Ascending aorta (tissue), 2 donors: ENCODE data around the gene NASP. TPM values are rescaled to one million over a fixed set of nuclear protein-coding genes. Genes with fewer than 3 reads are reported as not detected.

Experiments
- DNase-seq, 2 donors: peaks; one replicate each; pipeline ENCODE4 v3.0.0-alpha.2; 2019; ENCODE audit warnings: low spot score in 2 of 2
- H3K27ac ChIP-seq, 2 donors: fragments of 200-600 bp; sonication (generic); one replicate each; pipeline ENCODE4 v1.5.1; 2016 to 2017; ENCODE audit warnings: mild to moderate bottlenecking in 1 of 2
- H3K27me3 ChIP-seq: fragments of 200-600 bp; sonication (generic); one replicate; pipeline ENCODE4 v1.5.1; 2017
- H3K36me3 ChIP-seq, 2 donors: fragments of 200-600 bp; sonication (generic); one replicate each; pipeline ENCODE4 v1.5.1; 2016
- H3K4me1 ChIP-seq, 2 donors: fragments of 200-600 bp; sonication (generic); one replicate each; pipeline ENCODE4 v1.5.1; 2016 to 2017; ENCODE audit warnings: mild to moderate bottlenecking in 1 of 2
- H3K4me3 ChIP-seq, 2 donors: fragments of 200-600 bp; sonication (generic); one replicate each; pipeline ENCODE4 v1.5.1; 2016 to 2017; ENCODE audit warnings: mild to moderate bottlenecking in 1 of 2
- H3K9me3 ChIP-seq, 2 donors: fragments of 200-600 bp; sonication (generic); one replicate each; pipeline ENCODE4 v1.5.1; 2016
- intact Hi-C: fragments of 100-400 bp; cut with DNase I; formaldehyde crosslinking; loops from one replicate; pipeline ENCODE4 v1.15.1; 2023
- total RNA-seq: library from RNA; depleted of rRNA; stranded (reverse); fragments of >200 nt; gene quantifications from one replicate; pipeline ENCODE4 v1.1.0, GENCODE V29; 2016
- TF ChIP-seq, protein P1 (sequence below), 3 experiments: fragments of 200-600 bp in 2 of 3; fragments of 450-650 bp in 1 of 3; sonication (generic) in 2 of 3; IDR thresholded peaks; one replicate each; pipeline ENCODE4 v1.5.1; 2016 to 2019; ENCODE audit warnings: antibody characterized with exemption in 3 of 3, mild to moderate bottlenecking in 1 of 3, moderate library complexity in 1 of 3

The NASP gene, protein sequence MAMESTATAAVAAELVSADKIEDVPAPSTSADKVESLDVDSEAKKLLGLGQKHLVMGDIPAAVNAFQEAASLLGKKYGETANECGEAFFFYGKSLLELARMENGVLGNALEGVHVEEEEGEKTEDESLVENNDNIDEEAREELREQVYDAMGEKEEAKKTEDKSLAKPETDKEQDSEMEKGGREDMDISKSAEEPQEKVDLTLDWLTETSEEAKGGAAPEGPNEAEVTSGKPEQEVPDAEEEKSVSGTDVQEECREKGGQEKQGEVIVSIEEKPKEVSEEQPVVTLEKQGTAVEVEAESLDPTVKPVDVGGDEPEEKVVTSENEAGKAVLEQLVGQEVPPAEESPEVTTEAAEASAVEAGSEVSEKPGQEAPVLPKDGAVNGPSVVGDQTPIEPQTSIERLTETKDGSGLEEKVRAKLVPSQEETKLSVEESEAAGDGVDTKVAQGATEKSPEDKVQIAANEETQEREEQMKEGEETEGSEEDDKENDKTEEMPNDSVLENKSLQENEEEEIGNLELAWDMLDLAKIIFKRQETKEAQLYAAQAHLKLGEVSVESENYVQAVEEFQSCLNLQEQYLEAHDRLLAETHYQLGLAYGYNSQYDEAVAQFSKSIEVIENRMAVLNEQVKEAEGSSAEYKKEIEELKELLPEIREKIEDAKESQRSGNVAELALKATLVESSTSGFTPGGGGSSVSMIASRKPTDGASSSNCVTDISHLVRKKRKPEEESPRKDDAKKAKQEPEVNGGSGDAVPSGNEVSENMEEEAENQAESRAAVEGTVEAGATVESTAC
- 49.1 TPM for total RNA-seq

DNA sequence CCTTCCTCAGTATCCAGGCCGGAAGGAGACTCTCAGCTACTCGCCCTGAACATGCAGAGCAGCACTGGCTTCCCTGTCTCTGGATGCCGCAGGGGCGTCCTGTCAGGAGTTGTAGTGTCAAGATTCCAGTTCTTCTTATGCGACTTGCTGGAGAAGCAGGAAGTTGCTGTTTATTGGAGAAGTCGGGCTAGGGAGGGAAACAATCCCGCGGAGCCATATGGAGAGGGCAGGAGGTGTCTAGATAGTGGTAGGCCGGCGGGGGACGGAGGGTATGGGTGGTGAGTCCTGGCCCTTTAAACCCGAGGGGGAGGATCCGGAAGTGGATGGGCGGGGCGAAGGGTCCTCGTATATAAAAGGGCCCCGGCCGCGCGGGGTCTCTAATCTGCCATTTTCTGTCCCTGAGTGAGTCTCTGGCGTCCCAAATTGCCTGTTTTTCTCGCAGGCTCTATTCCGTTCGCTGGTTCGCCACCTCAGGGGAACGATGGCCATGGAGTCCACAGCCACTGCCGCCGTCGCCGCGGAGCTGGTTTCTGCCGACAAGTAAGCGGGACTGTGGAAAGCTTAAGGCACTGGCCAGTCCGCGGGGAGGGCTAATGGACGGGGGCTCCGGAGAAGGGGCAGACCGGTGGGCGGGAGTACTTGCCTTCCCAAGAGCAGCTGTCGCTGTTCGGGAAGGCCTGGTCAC is at the start of gene NASP:
NASP (plus strand) TSS at position 376 of the 685 bp plus-strand sequence; CDS start at position 482, 106 bp downstream.
- Histone ChIP-seq H3K27ac (peak within 1 kb of the TSS; percentile 89 to 90), H3K4me1 (peaks cover 0 to 14% of the 10 kb centered on the region in 2 donors), H3K9me3 (no peaks in the 10 kb centered on the region), H3K36me3 (no peaks in the 10 kb centered on the region), H3K27me3 (no peaks in the 10 kb centered on the region), H3K4me3 (peak within 1 kb of the TSS; percentile 84 to 89)
- intact Hi-C loops: loop anchor here (1.0 to 5.0 kb wide), 3 partner anchors 102 to 852 kb away; partner anchors contain the start of genes GPBP1L1, IPP and RNU5D-1
- DNase-seq: peak; percentile 62 to 94
- TF ChIP-seq, protein P1, sequence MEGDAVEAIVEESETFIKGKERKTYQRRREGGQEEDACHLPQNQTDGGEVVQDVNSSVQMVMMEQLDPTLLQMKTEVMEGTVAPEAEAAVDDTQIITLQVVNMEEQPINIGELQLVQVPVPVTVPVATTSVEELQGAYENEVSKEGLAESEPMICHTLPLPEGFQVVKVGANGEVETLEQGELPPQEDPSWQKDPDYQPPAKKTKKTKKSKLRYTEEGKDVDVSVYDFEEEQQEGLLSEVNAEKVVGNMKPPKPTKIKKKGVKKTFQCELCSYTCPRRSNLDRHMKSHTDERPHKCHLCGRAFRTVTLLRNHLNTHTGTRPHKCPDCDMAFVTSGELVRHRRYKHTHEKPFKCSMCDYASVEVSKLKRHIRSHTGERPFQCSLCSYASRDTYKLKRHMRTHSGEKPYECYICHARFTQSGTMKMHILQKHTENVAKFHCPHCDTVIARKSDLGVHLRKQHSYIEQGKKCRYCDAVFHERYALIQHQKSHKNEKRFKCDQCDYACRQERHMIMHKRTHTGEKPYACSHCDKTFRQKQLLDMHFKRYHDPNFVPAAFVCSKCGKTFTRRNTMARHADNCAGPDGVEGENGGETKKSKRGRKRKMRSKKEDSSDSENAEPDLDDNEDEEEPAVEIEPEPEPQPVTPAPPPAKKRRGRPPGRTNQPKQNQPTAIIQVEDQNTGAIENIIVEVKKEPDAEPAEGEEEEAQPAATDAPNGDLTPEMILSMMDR (IDR thresholded peaks at IDR 0.05): no peak

DNA sequence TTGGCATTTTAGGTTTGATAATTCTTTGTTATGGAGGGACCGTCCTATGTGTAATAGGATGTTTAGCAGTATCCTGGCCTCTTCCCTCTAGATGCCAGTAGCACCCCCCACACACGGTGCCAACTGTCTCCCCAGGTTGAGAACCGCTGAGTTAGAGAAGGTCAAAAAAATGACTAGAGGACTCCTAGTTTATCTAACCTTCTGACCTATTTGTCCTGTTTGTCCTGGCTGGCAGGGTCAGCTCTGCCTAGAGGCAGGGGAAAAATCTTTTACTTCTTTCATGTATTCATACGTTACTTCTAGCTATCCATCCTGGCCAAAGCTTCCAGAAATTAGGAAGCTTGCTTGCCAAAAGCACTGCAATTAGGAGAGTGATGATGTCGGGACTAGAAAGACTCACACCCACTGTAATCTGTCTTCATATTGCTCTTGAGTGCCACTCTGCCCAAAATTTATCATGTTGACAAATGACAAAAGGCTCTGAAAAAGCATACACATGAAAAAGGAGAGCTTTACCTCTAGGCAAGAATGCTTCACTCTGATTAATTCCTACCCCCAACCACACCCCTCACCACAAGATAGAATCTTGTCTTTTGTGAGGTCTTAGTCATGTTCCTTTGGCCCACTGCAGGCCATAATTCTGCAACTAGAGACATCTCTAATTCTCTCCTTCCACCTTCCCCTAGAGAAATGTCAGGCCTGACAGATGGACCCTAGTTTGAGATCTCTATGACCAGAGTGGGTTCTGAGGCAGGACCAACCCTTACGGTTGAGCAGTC is 47.7 kb upstream of the NASP start:
- TF ChIP-seq, protein P1 (IDR thresholded peaks at IDR 0.05): no peak
- no peak for DNase-seq

DNA sequence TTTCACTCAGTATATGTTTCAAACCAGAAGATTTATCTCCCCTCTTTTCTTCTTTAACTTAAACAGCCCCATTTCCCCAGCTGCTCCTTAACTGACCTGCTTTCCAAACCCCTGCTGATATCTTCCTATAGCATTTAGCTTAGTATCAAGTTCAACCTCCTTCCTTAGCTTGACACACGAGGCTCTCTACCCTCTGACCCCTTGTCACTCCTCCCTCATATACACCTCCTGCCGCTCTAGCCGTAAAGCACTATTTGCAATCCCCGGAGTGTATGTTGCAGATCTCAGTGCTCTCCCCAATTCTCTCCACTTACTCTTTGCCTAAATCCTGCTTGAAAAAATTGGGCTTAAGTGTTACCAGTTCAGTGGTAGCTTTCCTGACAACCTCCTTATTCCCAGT is 47.0 kb upstream of the NASP start:
- H3K27ac ChIP-seq: no peak overlapping the region
- H3K4me1 ChIP-seq: no peaks in the 10 kb centered on the region
- H3K36me3 ChIP-seq: no peaks in the 10 kb centered on the region
- H3K9me3 ChIP-seq: no peaks in the 10 kb centered on the region
- H3K27me3 ChIP-seq: no peaks in the 10 kb centered on the region
- TF ChIP-seq, protein P1 (IDR thresholded peaks at IDR 0.05): no peak
- no peak for DNase-seq
- intact Hi-C loops: no loop called here
- no peak overlapping the region for H3K4me3 ChIP-seq

More for the DNA sequence above, 47.7 kb upstream of the NASP start:
- intact Hi-C loops: no loop called here
- Histone ChIP-seq H3K9me3 (no peaks in the 10 kb centered on the region), H3K27me3 (no peaks in the 10 kb centered on the region), H3K4me1 (no peaks in the 10 kb centered on the region), H3K36me3 (no peaks in the 10 kb centered on the region), H3K4me3 (no peak overlapping the region), H3K27ac (no peak overlapping the region)

DNA sequence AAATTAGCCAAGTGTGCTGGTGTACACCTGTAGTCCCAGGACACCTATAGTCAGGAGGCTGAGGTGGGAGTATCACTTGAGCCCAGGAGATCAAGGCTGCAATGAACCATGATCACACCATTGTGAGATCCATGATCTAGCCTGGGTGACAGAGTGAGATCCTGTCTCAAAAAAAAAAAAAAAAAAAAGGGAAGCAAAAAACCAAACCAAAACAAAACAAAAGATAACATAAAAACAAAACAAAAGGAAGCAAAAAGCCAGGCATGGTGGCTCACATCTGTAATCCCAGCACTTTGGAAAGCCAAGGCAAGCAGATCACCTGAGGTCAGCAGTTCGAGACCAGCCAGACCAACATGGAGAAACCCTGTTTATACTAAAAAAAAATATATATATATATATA is 42.6 kb upstream of the NASP start:
- H3K9me3 ChIP-seq: no peaks in the 10 kb centered on the region
- H3K27ac ChIP-seq: no peak overlapping the region
- H3K27me3 ChIP-seq: no peaks in the 10 kb centered on the region
- intact Hi-C loops: no loop called here
- no peak overlapping the region for H3K4me3 ChIP-seq
- no peak for DNase-seq
- TF ChIP-seq, protein P1 (IDR thresholded peaks at IDR 0.05): no peak
- H3K36me3 ChIP-seq: no peaks in the 10 kb centered on the region
- no peaks in the 10 kb centered on the region for H3K4me1 ChIP-seq

DNA sequence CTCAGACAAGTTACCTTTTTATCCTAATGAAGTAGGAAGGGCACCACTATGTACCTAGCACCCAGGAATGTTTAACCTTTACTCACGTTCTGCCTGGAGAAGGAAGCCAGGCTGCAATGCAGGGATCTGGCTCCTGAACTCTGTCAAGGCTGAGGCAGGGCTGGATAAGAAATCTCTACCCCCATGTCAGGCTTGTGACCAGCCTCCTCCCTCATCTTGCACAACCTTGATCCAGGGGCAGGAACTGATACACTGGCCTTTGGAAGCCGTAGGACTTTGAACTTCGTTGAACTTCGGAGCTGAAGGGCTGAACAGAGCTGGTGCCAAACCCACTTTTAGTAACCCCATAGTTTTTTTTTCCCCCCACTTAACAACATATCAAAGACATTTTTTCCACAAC is 41.2 kb upstream of the NASP start:
- no peak for DNase-seq
- intact Hi-C loops: no loop called here
- Histone ChIP-seq H3K4me3 (no peak overlapping the region), H3K27ac (no peak overlapping the region), H3K27me3 (no peaks in the 10 kb centered on the region), H3K9me3 (no peaks in the 10 kb centered on the region), H3K4me1 (no peaks in the 10 kb centered on the region), H3K36me3 (no peaks in the 10 kb centered on the region)
- TF ChIP-seq, protein P1 (IDR thresholded peaks at IDR 0.05): no peak
